ENCODE measurements around the gene CTNNAL1. TPM values are rescaled to one million over a fixed set of nuclear protein-coding genes. Genes with fewer than 3 reads are reported as not detected.
A peak's percentile ranks its signal among the peaks of the same experiment; 100 is the strongest.
"Not testable (repeated sequence)": the region's sequence is repeated elsewhere in the genome, so short reads cannot be mapped to it uniquely, and the experiment has no call there.

Gene CTNNAL1
- polyA plus RNA-seq, 1 of the 3 experiments (the other 2 are of a cell fraction): 32.8 TPM

GRCh38 chr9:109060191-109060590, 46.9 kb upstream of the CTNNAL1 start:
- Histone ChIP-seq H3K27me3 (ENCODE audit: insufficient read depth) (no peaks in the 10 kb centered on the region), H3K79me2 (ENCODE audit: insufficient read depth) (peaks cover 29% of the 10 kb centered on the region; the same call in 1 of the 2 replicates), H3K9me2 (no peaks in the 10 kb centered on the region), H3F3A (replicated peaks; ENCODE audit: insufficient read depth) (peaks cover 16% of the 10 kb centered on the region), H3K4me1 (ENCODE audit: control insufficient read depth in 1 of 2, insufficient read depth in 2 of 2, low read depth in 1 of 2, low read length in 1 of 2) (peaks cover 0 to 9% of the 10 kb centered on the region in 2 experiments; a peak in 1 of 4 replicates), H3K27ac (ENCODE audit: low read depth in 2 of 2, low read length in 1 of 2) (no peak overlapping the region), H3K4me2 (no peak overlapping the region), H3K36me3 (replicated peaks in 1 of 2; ENCODE audit: control insufficient read depth in 1 of 2, insufficient read depth in 2 of 2, low read length in 1 of 2) (peaks cover 26 to 73% of the 10 kb centered on the region in 2 experiments), H3K9me3 (no peaks in the 10 kb centered on the region), H3K4me3 (ENCODE audit: low read depth in 2 of 2, low read length in 1 of 2) (no peak overlapping the region), H4K20me1 (ENCODE audit: insufficient read depth) (no peaks in the 10 kb centered on the region), H2AFZ (ENCODE audit: low read depth) (no peak overlapping the region), H3K9ac (no peak overlapping the region)
- TF ChIP-seq PBX3 (IDR thresholded peaks at IDR 0.05): no peak
- CTCF ChIA-PET: interaction anchor here (1.2 kb wide), 1 partner anchor 13 kb away, joined by 3 read pairs; no protein-coding TSS in a partner anchor
- POLR2A ChIA-PET: no interaction called here
- WGBS (ENCODE audit: low lambda C conversion rate): 69% methylated on average over 3 of the region's 3 CpGs
- no peak for DNase-seq

- H4K20me1 ChIP-seq (ENCODE audit: insufficient read depth); POLR2A ChIA-PET; DNase-seq; H3K4me2 ChIP-seq; H3K9ac ChIP-seq; CTCF ChIA-PET; H3K4me1 ChIP-seq (ENCODE audit: control insufficient read depth in 1 of 2, insufficient read depth in 2 of 2, low read depth in 1 of 2, low read length in 1 of 2); H3K9me2 ChIP-seq; H2AFZ ChIP-seq (ENCODE audit: low read depth); H3K79me2 ChIP-seq (ENCODE audit: insufficient read depth); H3K27me3 ChIP-seq (ENCODE audit: insufficient read depth); H3F3A ChIP-seq (replicated peaks; ENCODE audit: insufficient read depth); H3K9me3 ChIP-seq; H3K4me3 ChIP-seq (ENCODE audit: low read depth in 2 of 2, low read length in 1 of 2): not testable (repeated sequence)
- H3K27ac ChIP-seq (ENCODE audit: low read depth in 2 of 2, low read length in 1 of 2): peak overlapping the region; percentile 18 to 47; a peak in 3 of 4 replicates
- 82% methylated on average over 4 of the region's 4 CpGs for WGBS (ENCODE audit: low lambda C conversion rate)
- peaks cover 42 to 81% of the 10 kb centered on the region in 2 experiments for H3K36me3 ChIP-seq (replicated peaks in 1 of 2; ENCODE audit: control insufficient read depth in 1 of 2, insufficient read depth in 2 of 2, low read length in 1 of 2)
Observed at GRCh38 chr9:109053121-109053520, 39.8 kb upstream of the CTNNAL1 start.

- no peaks in the 10 kb centered on the region for H3K9me2 ChIP-seq
- WGBS (ENCODE audit: low lambda C conversion rate): 63% methylated on average over 2 of the region's 2 CpGs
- H3F3A ChIP-seq (replicated peaks; ENCODE audit: insufficient read depth): peaks cover 5% of the 10 kb centered on the region
- no peaks in the 10 kb centered on the region for H3K27me3 ChIP-seq (ENCODE audit: insufficient read depth)
- H3K9ac ChIP-seq: no peak overlapping the region
- CTCF ChIA-PET: interaction anchor here (1.0 kb wide), 1 partner anchor 15 kb away, joined by 3 read pairs; no protein-coding TSS in a partner anchor
- peak overlapping the region; percentile 47; a peak in 3 of 4 replicates for H3K27ac ChIP-seq (ENCODE audit: low read depth in 2 of 2, low read length in 1 of 2)
- no peak overlapping the region for H2AFZ ChIP-seq (ENCODE audit: low read depth)
- no peaks in the 10 kb centered on the region for H4K20me1 ChIP-seq (ENCODE audit: insufficient read depth)
- no peak overlapping the region for H3K4me3 ChIP-seq (ENCODE audit: low read depth in 2 of 2, low read length in 1 of 2)
- H3K79me2 ChIP-seq (ENCODE audit: insufficient read depth): peaks cover 8% of the 10 kb centered on the region; the same call in 1 of the 2 replicates
- H3K4me1 ChIP-seq (ENCODE audit: control insufficient read depth in 1 of 2, insufficient read depth in 2 of 2, low read depth in 1 of 2, low read length in 1 of 2): peaks cover 0 to 4% of the 10 kb centered on the region in 2 experiments; a peak in 1 of 4 replicates
- TF ChIP-seq RFX5 (IDR thresholded peaks at IDR 0.05; ENCODE audit: low read length) (no peak), USF2 (IDR thresholded peaks at IDR 0.05; ENCODE audit: borderline replicate concordance, low read depth, low read length) (no peak), NFIC (IDR thresholded peaks at IDR 0.05; ENCODE audit: borderline replicate concordance) (0 out of 2 replicates have a peak, but pooled peaks have one; percentile 14), TCF12 (IDR thresholded peaks at IDR 0.05) (peak; percentile 48; the same call in 1 of the 2 replicates)
- POLR2A ChIA-PET: no interaction called here
- no peak for DNase-seq
- H3K4me2 ChIP-seq: no peak overlapping the region
- H3K9me3 ChIP-seq: no peaks in the 10 kb centered on the region
- peaks cover 49 to 83% of the 10 kb centered on the region in 2 experiments for H3K36me3 ChIP-seq (replicated peaks in 1 of 2; ENCODE audit: control insufficient read depth in 1 of 2, insufficient read depth in 2 of 2, low read length in 1 of 2)
Observed at GRCh38 chr9:109052416-109052815, 39.1 kb upstream of the CTNNAL1 start.

All from SK-N-SH (cell line).